Brain pericyte (primary cell): ENCODE data around the gene STARD10.

ENCODE experiments used
- DNase-seq: peaks from one replicate; pipeline ENCODE4 v3.0.0-alpha.2; 2012; ENCODE audit warnings: low read depth, low spot score

Gene STARD10

GRCh38 chr11:72745511-72745910, 48.3 kb downstream of the STARD10 start:
- no peak for DNase-seq

DNA sequence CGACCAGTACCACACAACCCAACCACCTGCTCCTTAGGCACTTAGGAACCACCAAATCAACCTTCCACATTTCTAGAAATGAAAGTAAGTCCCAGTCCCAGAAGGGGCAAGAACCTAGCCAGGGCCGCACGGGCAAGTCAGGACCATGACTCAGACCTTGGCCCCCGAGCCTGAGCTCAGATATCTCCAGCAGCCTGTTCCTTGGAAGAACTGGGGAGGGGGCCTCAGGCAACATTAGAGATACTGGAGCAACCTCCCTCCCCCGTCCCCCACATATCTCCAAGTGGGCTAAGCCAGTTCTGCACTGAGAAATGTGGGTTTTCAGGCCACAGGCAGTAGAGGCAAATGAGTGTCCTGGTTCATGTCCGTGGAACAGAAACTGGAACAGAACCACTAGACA, 49.4 kb downstream of the STARD10 start:
- no peak for DNase-seq

GRCh38 chr11:72743321-72744221, 50.3 kb downstream of the STARD10 start:
- DNase-seq: no peak

DNA sequence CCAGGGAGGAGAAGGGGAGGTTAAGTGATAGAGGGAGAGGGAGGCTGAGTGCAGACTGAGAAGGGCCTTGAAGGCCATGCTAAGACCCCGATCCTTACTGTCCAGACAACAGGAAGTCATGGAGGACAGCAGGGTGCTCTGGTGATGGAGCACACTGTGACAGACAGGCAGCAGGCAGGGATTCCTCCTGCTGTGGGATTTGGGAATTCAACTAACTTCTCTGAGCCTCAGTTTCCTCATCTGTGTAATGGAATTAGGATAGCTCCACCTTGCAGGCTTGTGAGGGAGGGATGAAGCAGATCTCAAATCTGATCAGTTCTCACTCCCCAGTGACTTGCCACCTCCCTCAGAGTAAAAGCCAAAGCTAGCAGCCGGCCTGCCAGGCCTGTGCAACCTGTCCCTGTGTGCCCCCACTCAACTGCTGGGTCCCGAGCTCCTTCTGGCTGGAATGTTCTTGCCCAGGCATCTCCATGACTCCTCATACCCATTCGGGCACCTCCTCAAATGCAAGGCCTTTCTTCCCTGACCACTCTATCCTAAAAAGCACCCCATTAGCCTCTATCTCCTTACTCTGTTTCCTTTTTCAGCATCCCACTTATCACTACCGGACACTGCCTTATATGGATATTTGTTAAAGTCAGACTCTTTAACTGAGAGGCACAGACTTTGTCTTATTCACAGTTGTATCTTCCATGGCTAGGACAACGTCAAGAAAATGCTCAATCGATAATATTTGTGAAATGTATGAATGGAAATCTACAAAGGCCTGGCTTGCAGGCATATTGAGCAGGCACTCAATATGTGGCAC, 51.1 kb downstream of the STARD10 start:
- no peak for DNase-seq

- no peak for DNase-seq
These were observed 51.9 kb downstream of the STARD10 start for GRCh38 chr11:72741849-72742512.

GRCh38 chr11:72741429-72741833, 52.4 kb downstream of the STARD10 start:
- DNase-seq: no peak

DNA sequence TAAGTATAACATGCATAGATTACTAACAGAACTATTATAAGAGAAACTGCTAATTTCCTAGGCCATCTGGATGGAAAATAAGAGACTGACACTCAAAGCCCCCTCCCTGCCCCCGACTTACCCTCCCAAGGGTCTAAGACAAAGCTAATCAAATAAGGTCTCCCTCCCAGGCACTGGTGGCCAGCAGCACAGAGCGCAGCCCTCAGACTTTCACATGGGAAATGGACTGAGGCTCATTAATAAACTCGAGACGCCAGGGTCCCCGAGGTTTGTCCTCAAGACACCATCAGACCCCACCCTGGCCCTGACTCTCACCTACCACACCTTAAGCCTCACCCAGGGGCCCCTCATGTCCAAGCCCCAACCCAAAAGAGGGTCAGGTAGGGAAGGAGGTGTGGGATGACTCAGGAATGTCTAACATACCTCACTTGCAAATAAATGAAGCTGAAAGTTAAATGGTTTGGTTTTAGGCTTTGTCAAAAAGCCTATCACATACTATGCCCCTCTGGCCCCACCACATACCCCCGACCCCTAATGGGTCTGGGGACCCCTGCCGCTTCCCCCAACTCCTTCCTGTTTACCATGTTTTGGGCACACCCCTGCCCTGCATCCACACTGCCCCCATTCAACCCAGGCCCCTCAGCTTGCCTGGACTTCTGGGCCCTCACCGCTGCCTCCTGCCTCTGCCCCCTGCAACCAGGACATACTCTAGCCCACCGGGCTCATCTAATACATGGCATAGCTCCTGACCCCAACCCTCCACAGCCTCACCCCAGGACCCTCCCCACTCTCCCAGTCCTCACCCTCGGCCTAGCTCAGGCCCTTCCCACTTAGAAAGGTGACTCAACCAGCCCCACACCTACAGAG, 53.1 kb downstream of the STARD10 start:
- DNase-seq: no peak

GRCh38 chr11:72740060-72740424, 53.8 kb downstream of the STARD10 start:
- DNase-seq: no peak

GRCh38 chr11:72739240-72740059, 54.4 kb downstream of the STARD10 start:
- no peak for DNase-seq

- DNase-seq: no peak
These were observed 55.4 kb downstream of the STARD10 start for GRCh38 chr11:72738199-72739141.

DNA sequence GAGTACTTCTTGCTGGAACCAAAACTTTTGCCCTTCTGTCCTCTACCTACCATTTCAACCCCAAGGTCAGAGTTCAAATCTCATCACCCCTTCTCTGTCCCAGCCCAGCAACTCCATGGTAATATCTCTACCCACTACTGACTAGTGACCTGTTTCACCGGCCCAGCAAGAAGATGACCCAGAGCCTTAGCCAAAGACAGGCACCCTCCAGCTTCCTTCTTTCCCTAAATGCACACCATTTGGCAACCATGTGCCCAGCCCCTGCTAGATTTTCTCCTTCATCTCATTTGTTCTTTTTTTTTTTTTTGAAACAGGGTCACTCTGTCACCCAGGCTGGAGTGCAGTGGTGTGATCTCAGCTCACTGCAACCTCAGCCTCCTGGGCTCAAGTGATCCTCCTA, 56.5 kb downstream of the STARD10 start:
- no peak for DNase-seq

DNA sequence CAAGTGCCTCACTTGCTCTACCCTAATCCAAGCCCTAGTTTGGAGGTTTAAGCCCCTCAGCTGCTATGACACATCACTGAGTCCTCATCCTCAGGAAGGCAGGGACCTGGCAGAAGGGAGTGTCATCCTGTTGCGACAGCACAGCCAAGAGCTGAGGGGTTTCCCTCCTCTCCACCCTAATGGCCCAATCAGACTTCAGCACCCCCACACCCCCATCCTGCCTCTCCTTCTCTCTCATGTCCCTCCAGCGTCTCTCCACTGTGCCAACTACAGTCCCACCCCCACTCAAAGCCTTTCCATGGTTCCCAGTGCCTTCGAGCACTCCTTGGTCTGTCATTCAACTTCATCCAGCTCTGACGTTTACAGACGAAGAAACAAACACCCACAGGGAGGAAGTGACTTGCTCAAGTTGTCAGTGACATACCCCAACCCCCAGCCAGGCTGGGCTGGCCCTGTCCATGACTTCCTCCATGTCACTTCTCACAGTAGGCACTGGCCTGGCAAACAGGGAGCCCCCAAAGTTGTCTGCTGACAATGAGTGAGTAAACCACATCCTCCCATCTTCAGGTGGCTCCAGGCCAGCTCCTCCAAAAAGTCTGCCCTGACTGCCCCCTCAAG, 57.3 kb downstream of the STARD10 start:
- no peak for DNase-seq

DNA sequence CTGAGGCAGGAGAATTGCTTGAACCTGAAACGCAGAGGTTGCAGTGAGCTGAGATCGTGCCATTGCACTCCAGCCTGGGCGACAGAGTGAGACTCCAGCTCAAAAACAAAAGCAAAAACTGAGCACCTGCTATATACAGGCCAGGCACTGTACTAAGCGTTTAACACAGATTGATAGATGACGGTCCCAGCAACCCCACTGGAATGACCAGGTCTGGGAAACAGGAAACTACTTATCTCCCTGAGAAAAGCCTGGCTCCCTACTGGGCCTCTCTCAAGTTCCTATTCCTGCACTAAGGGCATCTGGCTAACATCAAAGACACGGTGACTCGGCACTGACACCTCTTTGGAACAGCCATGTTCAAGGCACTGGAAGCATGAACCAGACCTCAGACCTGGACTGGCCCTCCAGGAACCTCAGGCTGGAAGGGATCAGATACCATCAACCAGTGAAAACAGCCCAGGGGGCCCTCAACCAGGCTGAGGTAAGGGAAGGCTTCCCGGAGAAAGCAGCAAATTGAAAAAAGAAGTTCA, 58.3 kb downstream of the STARD10 start:
- DNase-seq: no peak

- no peak for DNase-seq
These were observed 61.5 kb downstream of the STARD10 start for GRCh38 chr11:72732329-72732728.

- DNase-seq: no peak
These were observed 63.1 kb downstream of the STARD10 start for GRCh38 chr11:72730737-72731136.

- DNase-seq: no peak
These were observed 63.6 kb downstream of the STARD10 start for GRCh38 chr11:72730243-72730642.

GRCh38 chr11:72727521-72727920, 66.3 kb downstream of the STARD10 start:
- no peak for DNase-seq
